ENCODE data around the gene ASIC5.

- TF ChIP-seq CTCF (IDR thresholded peaks at IDR 0.05): no peak
- TF ChIP-seq POLR2A (IDR thresholded peaks at IDR 0.05): no peak
These were observed 76.1 kb downstream of the ASIC5 start for GRCh38 chr4:155789982-155790381.

Data from lower leg skin (tissue), 3 donors.